Measurements from ENCODE around the gene ARHGAP12.

The ARHGAP12 gene

GRCh38 chr10:31838065-31838464, 90.6 kb downstream of the ARHGAP12 start:
- Histone ChIP-seq H4K91ac (ENCODE audit: low read depth, low read length) (no peak overlapping the region), H3K79me1 (ENCODE audit: low read length) (no peaks in the 10 kb centered on the region), H3K79me2 (ENCODE audit: control insufficient read depth, insufficient read depth, low read length, poor library complexity) (no peaks in the 10 kb centered on the region), H3K9me3 (ENCODE audit: insufficient read depth, low read depth, low read length) (no peaks in the 10 kb centered on the region), H3K9ac (ENCODE audit: low read length) (no peak overlapping the region), H3K14ac (ENCODE audit: low read length) (no peak overlapping the region), H2BK12ac (ENCODE audit: low read length) (no peak overlapping the region), H2BK5ac (ENCODE audit: low read depth, low read length, poor library complexity) (no peak overlapping the region), H3K4me1 (ENCODE audit: control insufficient read depth in 1 of 2, insufficient read depth in 2 of 2, low read length in 2 of 2) (no peaks in the 10 kb centered on the region), H3K23ac (ENCODE audit: low read length) (no peak overlapping the region), H3K4ac (ENCODE audit: low read depth, low read length) (no peak overlapping the region), H3K36me3 (ENCODE audit: control insufficient read depth in 1 of 2, insufficient read depth in 2 of 2, low read length in 2 of 2) (no peaks in the 10 kb centered on the region), H2BK120ac (ENCODE audit: insufficient read depth, low read length, poor library complexity) (no peak overlapping the region), H3K27ac (ENCODE audit: low read depth, low read length) (no peak overlapping the region), H3K27me3 (ENCODE audit: insufficient read depth, low read length) (no peaks in the 10 kb centered on the region), H3K4me3 (ENCODE audit: low read depth, low read length) (no peak overlapping the region), H3K18ac (ENCODE audit: low read length) (no peak overlapping the region), H3K4me2 (ENCODE audit: low read length) (no peak overlapping the region), H2AK5ac (ENCODE audit: low read length) (no peak overlapping the region), H2AFZ (ENCODE audit: insufficient read depth, low read length, poor library complexity) (no peak overlapping the region), H4K12ac (ENCODE audit: low read depth, low read length) (no peak overlapping the region), H4K8ac (ENCODE audit: low read depth, low read length) (no peak overlapping the region)
- WGBS (ENCODE audit: extremely low coverage, insufficient coverage, insufficient read length), result no CpG with 5 or more reads among the region's 1 CpG
- no peak for DNase-seq

DNA sequence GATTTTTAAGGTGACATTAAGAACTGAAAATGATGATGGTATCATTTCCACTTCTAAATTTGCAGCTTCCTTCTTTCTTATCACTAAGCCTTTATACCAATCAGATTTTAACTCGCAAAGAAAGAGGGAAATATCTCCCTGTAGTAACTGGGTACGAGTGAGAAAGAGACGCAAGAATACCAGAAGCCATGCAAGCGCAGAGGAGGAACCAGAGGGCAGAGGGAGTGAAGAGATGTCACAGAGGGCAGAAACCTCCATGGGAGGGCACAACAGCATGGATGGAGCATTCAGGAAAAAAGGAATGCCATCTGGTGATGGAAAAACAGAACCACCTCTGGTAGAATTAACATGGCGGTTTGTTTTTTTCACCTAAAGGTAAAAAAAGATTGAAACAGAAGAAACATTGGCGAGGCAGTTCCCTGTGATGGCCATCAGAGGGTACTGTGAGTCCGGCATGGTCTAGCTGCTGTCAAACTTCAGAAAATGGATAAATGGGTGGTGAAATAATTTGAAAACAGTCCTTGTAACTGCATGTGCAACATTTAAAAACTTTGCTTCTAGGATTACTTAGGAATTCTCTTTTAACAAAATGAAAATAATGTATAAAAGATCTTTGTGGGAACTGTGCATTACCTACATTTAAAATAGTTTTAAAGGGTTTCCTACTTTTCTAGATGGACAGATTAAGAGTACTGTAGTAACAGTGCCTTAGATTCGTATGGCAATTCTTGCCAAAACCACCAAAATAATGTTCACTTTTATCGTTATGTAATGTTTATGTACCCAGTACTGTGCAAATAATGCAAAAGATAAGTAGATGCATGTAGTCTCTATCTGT, 91.8 kb downstream of the ARHGAP12 start:
- Histone ChIP-seq H3K79me1 (ENCODE audit: low read length) (no peaks in the 10 kb centered on the region), H3K27ac (ENCODE audit: low read depth, low read length) (no peak overlapping the region), H3K23ac (ENCODE audit: low read length) (peak overlapping the region; percentile 46), H3K4me3 (ENCODE audit: low read depth, low read length) (no peak overlapping the region), H4K8ac (ENCODE audit: low read depth, low read length) (peak overlapping the region; percentile 29), H3K18ac (ENCODE audit: low read length) (no peak overlapping the region), H2BK5ac (ENCODE audit: low read depth, low read length, poor library complexity) (no peak overlapping the region), H2BK120ac (ENCODE audit: insufficient read depth, low read length, poor library complexity) (no peak overlapping the region), H4K91ac (ENCODE audit: low read depth, low read length) (no peak overlapping the region), H3K79me2 (ENCODE audit: control insufficient read depth, insufficient read depth, low read length, poor library complexity) (no peaks in the 10 kb centered on the region), H2AFZ (ENCODE audit: insufficient read depth, low read length, poor library complexity) (no peak overlapping the region), H2AK5ac (ENCODE audit: low read length) (no peak overlapping the region), H3K4ac (ENCODE audit: low read depth, low read length) (no peak overlapping the region), H2BK12ac (ENCODE audit: low read length) (no peak overlapping the region), H3K9ac (ENCODE audit: low read length) (no peak overlapping the region), H3K9me3 (ENCODE audit: insufficient read depth, low read depth, low read length) (no peaks in the 10 kb centered on the region), H3K4me2 (ENCODE audit: low read length) (no peak overlapping the region), H4K12ac (ENCODE audit: low read depth, low read length) (no peak overlapping the region), H3K4me1 (ENCODE audit: control insufficient read depth in 1 of 2, insufficient read depth in 2 of 2, low read length in 2 of 2) (no peaks in the 10 kb centered on the region), H3K27me3 (ENCODE audit: insufficient read depth, low read length) (no peaks in the 10 kb centered on the region), H3K36me3 (ENCODE audit: control insufficient read depth in 1 of 2, insufficient read depth in 2 of 2, low read length in 2 of 2) (no peaks in the 10 kb centered on the region), H3K14ac (ENCODE audit: low read length) (no peak overlapping the region)
- WGBS (ENCODE audit: extremely low coverage, insufficient coverage, insufficient read length), result no CpG with 5 or more reads among the region's 9 CpGs
- DNase-seq, result peak; percentile 10 to 59

DNA sequence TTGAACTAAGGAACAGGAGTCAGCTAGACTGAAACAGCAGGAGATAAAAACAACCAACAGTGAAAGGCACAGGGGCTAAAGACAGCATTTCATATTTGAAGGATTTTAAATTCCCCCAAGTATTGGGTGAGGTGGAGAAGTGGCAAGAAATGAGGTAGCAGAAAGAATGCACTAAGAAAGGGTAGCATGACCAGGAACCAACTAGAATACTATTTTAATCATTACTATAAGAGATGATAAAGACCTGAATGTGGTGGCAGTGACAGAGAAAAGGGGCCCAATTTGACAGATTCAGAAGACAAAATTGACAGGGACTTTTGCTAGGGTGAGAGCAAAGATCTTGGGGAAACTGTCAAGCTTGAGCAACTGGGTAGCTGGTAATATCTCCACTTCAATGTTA, 94.9 kb downstream of the ARHGAP12 start:
- H3K27ac ChIP-seq (ENCODE audit: low read depth, low read length), result no peak overlapping the region
- no peak overlapping the region for H2BK5ac ChIP-seq (ENCODE audit: low read depth, low read length, poor library complexity)
- no peaks in the 10 kb centered on the region for H3K79me2 ChIP-seq (ENCODE audit: control insufficient read depth, insufficient read depth, low read length, poor library complexity)
- H3K9ac ChIP-seq (ENCODE audit: low read length), result no peak overlapping the region
- H3K18ac ChIP-seq (ENCODE audit: low read length), result no peak overlapping the region
- no peak overlapping the region for H4K8ac ChIP-seq (ENCODE audit: low read depth, low read length)
- no peak overlapping the region for H2BK12ac ChIP-seq (ENCODE audit: low read length)
- no peak overlapping the region for H3K4me3 ChIP-seq (ENCODE audit: low read depth, low read length)
- H3K23ac ChIP-seq (ENCODE audit: low read length), result no peak overlapping the region
- no peaks in the 10 kb centered on the region for H3K36me3 ChIP-seq (ENCODE audit: control insufficient read depth in 1 of 2, insufficient read depth in 2 of 2, low read length in 2 of 2)
- no peak overlapping the region for H2AFZ ChIP-seq (ENCODE audit: insufficient read depth, low read length, poor library complexity)
- H3K14ac ChIP-seq (ENCODE audit: low read length), result no peak overlapping the region
- H3K79me1 ChIP-seq (ENCODE audit: low read length), result no peaks in the 10 kb centered on the region
- no peaks in the 10 kb centered on the region for H3K4me1 ChIP-seq (ENCODE audit: control insufficient read depth in 1 of 2, insufficient read depth in 2 of 2, low read length in 2 of 2)
- no peak overlapping the region for H4K12ac ChIP-seq (ENCODE audit: low read depth, low read length)
- no peak overlapping the region for H3K4me2 ChIP-seq (ENCODE audit: low read length)
- H3K4ac ChIP-seq (ENCODE audit: low read depth, low read length), result no peak overlapping the region
- no peak overlapping the region for H2AK5ac ChIP-seq (ENCODE audit: low read length)
- no peak overlapping the region for H4K91ac ChIP-seq (ENCODE audit: low read depth, low read length)
- H3K9me3 ChIP-seq (ENCODE audit: insufficient read depth, low read depth, low read length), result no peaks in the 10 kb centered on the region
- H2BK120ac ChIP-seq (ENCODE audit: insufficient read depth, low read length, poor library complexity), result no peak overlapping the region
- H3K27me3 ChIP-seq (ENCODE audit: insufficient read depth, low read length), result no peaks in the 10 kb centered on the region
- DNase-seq, result no peak

DNA sequence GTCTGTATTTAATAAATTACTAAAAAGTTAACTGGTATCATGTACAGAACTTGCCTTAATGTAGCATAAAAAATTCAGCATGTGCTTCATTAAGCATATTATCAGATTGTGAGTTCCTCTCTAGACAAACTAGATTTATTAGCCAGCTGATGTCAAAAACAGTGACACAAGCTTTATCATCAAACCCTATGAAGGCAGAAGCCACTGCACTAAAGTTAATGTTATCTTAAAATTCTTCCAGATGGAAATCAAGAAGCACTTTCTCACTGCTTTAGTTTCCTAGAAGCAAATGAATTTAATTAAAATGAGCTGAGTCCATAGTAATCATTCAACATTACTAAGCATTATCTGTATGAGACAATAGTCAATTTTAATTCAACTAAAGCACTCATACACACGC, 96.4 kb downstream of the ARHGAP12 start:
- Histone ChIP-seq H2BK120ac (ENCODE audit: insufficient read depth, low read length, poor library complexity) (no peak overlapping the region), H3K9me3 (ENCODE audit: insufficient read depth, low read depth, low read length) (no peaks in the 10 kb centered on the region), H2BK5ac (ENCODE audit: low read depth, low read length, poor library complexity) (no peak overlapping the region), H4K8ac (ENCODE audit: low read depth, low read length) (no peak overlapping the region), H4K12ac (ENCODE audit: low read depth, low read length) (no peak overlapping the region), H3K27ac (ENCODE audit: low read depth, low read length) (no peak overlapping the region), H3K4ac (ENCODE audit: low read depth, low read length) (no peak overlapping the region), H3K79me1 (ENCODE audit: low read length) (no peaks in the 10 kb centered on the region), H2BK12ac (ENCODE audit: low read length) (no peak overlapping the region), H2AFZ (ENCODE audit: insufficient read depth, low read length, poor library complexity) (no peak overlapping the region), H3K27me3 (ENCODE audit: insufficient read depth, low read length) (no peaks in the 10 kb centered on the region), H3K79me2 (ENCODE audit: control insufficient read depth, insufficient read depth, low read length, poor library complexity) (no peaks in the 10 kb centered on the region), H3K4me1 (ENCODE audit: control insufficient read depth in 1 of 2, insufficient read depth in 2 of 2, low read length in 2 of 2) (no peaks in the 10 kb centered on the region), H3K23ac (ENCODE audit: low read length) (no peak overlapping the region), H3K14ac (ENCODE audit: low read length) (no peak overlapping the region), H3K18ac (ENCODE audit: low read length) (no peak overlapping the region), H4K91ac (ENCODE audit: low read depth, low read length) (no peak overlapping the region), H3K9ac (ENCODE audit: low read length) (no peak overlapping the region), H3K4me2 (ENCODE audit: low read length) (no peak overlapping the region), H2AK5ac (ENCODE audit: low read length) (no peak overlapping the region), H3K36me3 (ENCODE audit: control insufficient read depth in 1 of 2, insufficient read depth in 2 of 2, low read length in 2 of 2) (no peaks in the 10 kb centered on the region), H3K4me3 (ENCODE audit: low read depth, low read length) (no peak overlapping the region)
- no peak for DNase-seq
- no CpG with 5 or more reads among the region's 1 CpG for WGBS (ENCODE audit: extremely low coverage, insufficient coverage, insufficient read length)
